Neutrophil (primary cell): ENCODE data around the gene BNC2.
"Not testable (repeated sequence)": the region's sequence is repeated elsewhere in the genome, so short reads cannot be mapped to it uniquely, and the experiment has no call there.

Experiments used
- H3K27ac ChIP-seq: fragments of 200-600 bp; sonication (generic); 2 replicates; pipeline ENCODE4 v1.5.1; 2016; ENCODE audit warnings: mild to moderate bottlenecking, moderate library complexity
- H3K27me3 ChIP-seq: fragments of 200-600 bp; sonication (generic); 2 replicates; pipeline ENCODE4 v1.6.0; 2016; ENCODE audit warnings: mild to moderate bottlenecking
- H3K36me3 ChIP-seq: fragments of 200-600 bp; sonication (generic); 2 replicates; pipeline ENCODE4 v1.5.1; 2017
- H3K4me1 ChIP-seq, 2 experiments: fragments of 200-600 bp in 1 of 2; sonication (generic) in 1 of 2; 1 replicate in 1 of 2; 2 replicates in 1 of 2; pipeline versions ENCODE4 v1.5.1 to v1.6.1; 2013 to 2016; ENCODE audit warnings: low read depth in 1 of 2, low read length in 1 of 2, mild to moderate bottlenecking in 1 of 2, moderate library complexity in 1 of 2; ENCODE audit not compliant: control insufficient read depth in 1 of 2, insufficient read depth in 1 of 2
- H3K4me3 ChIP-seq, 2 experiments: fragments of 200-600 bp in 1 of 2; sonication (generic) in 1 of 2; 1 replicate in 1 of 2; 2 replicates in 1 of 2; pipeline ENCODE4 v1.5.1; 2013 to 2016; ENCODE audit warnings: low read depth in 1 of 2, low read length in 1 of 2, mild to moderate bottlenecking in 1 of 2, moderate library complexity in 1 of 2
- H3K9me3 ChIP-seq: fragments of 200-600 bp; sonication (generic); 2 replicates; pipeline ENCODE4 v1.5.1; 2016
- CTCF ChIP-seq: fragments of 200-600 bp; sonication (generic); IDR thresholded peaks from 2 replicates; pipeline ENCODE4 v1.5.1; 2016; ENCODE audit warnings: antibody characterized with exemption

BNC2 gene

GRCh38 chr9:16884952-16885513 is 14.6 kb upstream of the BNC2 start:
- H3K9me3 ChIP-seq: no peaks in the 10 kb centered on the region
- no peak overlapping the region for H3K4me3 ChIP-seq
- TF ChIP-seq CTCF: no peak
- H3K27ac ChIP-seq: no peak overlapping the region
- peaks cover 6 to 9% of the 10 kb centered on the region in 2 experiments for H3K4me1 ChIP-seq
- H3K36me3 ChIP-seq: no peaks in the 10 kb centered on the region
- H3K27me3 ChIP-seq: no peaks in the 10 kb centered on the region

GRCh38 chr9:16884373-16884772 is 13.9 kb upstream of the BNC2 start:
- Histone ChIP-seq H3K4me3 (no peak overlapping the region), H3K9me3 (no peaks in the 10 kb centered on the region), H3K27me3 (no peaks in the 10 kb centered on the region), H3K27ac (no peak overlapping the region), H3K36me3 (no peaks in the 10 kb centered on the region), H3K4me1 (peaks cover 6 to 9% of the 10 kb centered on the region in 2 experiments)
- no peak for TF ChIP-seq CTCF

- H3K4me1 ChIP-seq: peaks cover 6 to 9% of the 10 kb centered on the region in 2 experiments
- no peak overlapping the region for H3K27ac ChIP-seq
- H3K36me3 ChIP-seq: no peaks in the 10 kb centered on the region
- no peak overlapping the region for H3K4me3 ChIP-seq
- no peaks in the 10 kb centered on the region for H3K9me3 ChIP-seq
- H3K27me3 ChIP-seq: no peaks in the 10 kb centered on the region
- no peak for TF ChIP-seq CTCF
Observed at GRCh38 chr9:16883586-16883985, 13.1 kb upstream of the BNC2 start.

GRCh38 chr9:16882440-16882839 is 12.0 kb upstream of the BNC2 start:
- not testable (repeated sequence) for H3K27me3 ChIP-seq, H3K9me3 ChIP-seq, H3K27ac ChIP-seq, H3K4me3 ChIP-seq, H3K36me3 ChIP-seq, H3K4me1 ChIP-seq

GRCh38 chr9:16879416-16879815 is 8.9 kb upstream of the BNC2 start:
- H3K4me3 ChIP-seq: no peak overlapping the region
- TF ChIP-seq CTCF: no peak

GRCh38 chr9:16877256-16877655 is 6.8 kb upstream of the BNC2 start:
- no peaks in the 10 kb centered on the region for H3K36me3 ChIP-seq
- TF ChIP-seq CTCF: no peak
- H3K27me3 ChIP-seq: peaks cover 23% of the 10 kb centered on the region
- no peaks in the 10 kb centered on the region for H3K4me1 ChIP-seq
- no peak overlapping the region for H3K4me3 ChIP-seq
- no peak overlapping the region for H3K27ac ChIP-seq
- H3K9me3 ChIP-seq: no peaks in the 10 kb centered on the region

More at GRCh38 chr9:16879416-16879815, 8.9 kb upstream of the BNC2 start:
- no peaks in the 10 kb centered on the region for H3K9me3 ChIP-seq
- no peak overlapping the region for H3K27ac ChIP-seq
- peaks cover 2% of the 10 kb centered on the region for H3K27me3 ChIP-seq
- H3K4me1 ChIP-seq: no peaks in the 10 kb centered on the region
- H3K36me3 ChIP-seq: no peaks in the 10 kb centered on the region
